DND-41 (cell line): Measurements from ENCODE around the gene TCP1.
"Not testable (repeated sequence)": the region's sequence is repeated elsewhere in the genome, so short reads cannot be mapped to it uniquely, and the experiment has no call there.

Experiments used
- ATAC-seq: fragments of 200-7000 bp; cut with Tn5 transposase; 3 replicates; pipeline ENCODE4 v1.9.1; 2021; ENCODE audit warnings: low read depth; ENCODE audit not compliant: insufficient read depth
- DNase-seq: peaks from one replicate; pipeline ENCODE4 v3.0.0-alpha.2; 2020
- H2AFZ ChIP-seq: 2 replicates; pipeline ENCODE4 v1.6.0; 2012; ENCODE audit warnings: low read depth, low read length
- H3K27ac ChIP-seq: 2 replicates; pipeline ENCODE4 v1.5.1; 2012; ENCODE audit warnings: low read length, inconsistent platforms
- H3K27me3 ChIP-seq: fragments of 200-600 bp; sonication (generic); 2 replicates; pipeline ENCODE4 v1.6.0; 2012; ENCODE audit warnings: low read length, mild to moderate bottlenecking, inconsistent platforms; ENCODE audit not compliant: insufficient read depth, poor library complexity
- H3K36me3 ChIP-seq: 2 replicates; pipeline ENCODE4 v1.5.1; 2012; ENCODE audit warnings: low read length, inconsistent platforms; ENCODE audit not compliant: insufficient read depth
- H3K4me1 ChIP-seq: 2 replicates; pipeline ENCODE4 v1.5.1; 2012; ENCODE audit warnings: mild to moderate bottlenecking, low read length; ENCODE audit not compliant: insufficient read depth
- H3K4me2 ChIP-seq: 2 replicates; pipeline ENCODE4 v1.6.0; 2012; ENCODE audit warnings: mild to moderate bottlenecking, moderate library complexity, low read length, inconsistent platforms; ENCODE audit not compliant: insufficient read depth
- H3K4me3 ChIP-seq, 2 experiments: fragments of 200-600 bp in 1 of 2; shearing (Covaris generic) in 1 of 2; 2 replicates each; pipeline ENCODE4 v1.5.1; 2012 to 2016; ENCODE audit warnings: inconsistent platforms in 2 of 2, low read length in 2 of 2, mild to moderate bottlenecking in 2 of 2, low read depth in 1 of 2, moderate library complexity in 1 of 2
- H3K79me2 ChIP-seq: 2 replicates; pipeline ENCODE4 v1.6.0; 2012; ENCODE audit warnings: low read length, inconsistent platforms; ENCODE audit not compliant: insufficient read depth
- H3K9ac ChIP-seq: 2 replicates; pipeline ENCODE4 v1.6.0; 2012; ENCODE audit warnings: low read depth, mild to moderate bottlenecking, inconsistent platforms, low read length, moderate library complexity
- H3K9me3 ChIP-seq: 2 replicates; pipeline ENCODE4 v1.5.1; 2012; ENCODE audit warnings: low read length, moderate library complexity, mild to moderate bottlenecking, inconsistent platforms; ENCODE audit not compliant: insufficient read depth, severe bottlenecking
- H4K20me1 ChIP-seq: 2 replicates; pipeline ENCODE4 v1.6.0; 2012; ENCODE audit warnings: low read length; ENCODE audit not compliant: insufficient read depth
- EZH2 ChIP-seq: IDR thresholded peaks from 3 replicates; pipeline ENCODE4 v1.6.1; 2012; ENCODE audit warnings: borderline replicate concordance, low read depth, mild to moderate bottlenecking, moderate library complexity, low read length, inconsistent platforms; ENCODE audit not compliant: severe bottlenecking
- TF ChIP-seq, protein P1 (sequence below): IDR thresholded peaks from 2 replicates; pipeline ENCODE4 v1.5.1; 2012; ENCODE audit warnings: borderline replicate concordance, low read length, moderate library complexity, mild to moderate bottlenecking; ENCODE audit not compliant: poor library complexity, severe bottlenecking; ENCODE audit errors: extremely low read depth

The TCP1 gene

GRCh38 chr6:159826968-159827647 lies 37.7 kb upstream of the TCP1 start:
- TF ChIP-seq, protein P1, sequence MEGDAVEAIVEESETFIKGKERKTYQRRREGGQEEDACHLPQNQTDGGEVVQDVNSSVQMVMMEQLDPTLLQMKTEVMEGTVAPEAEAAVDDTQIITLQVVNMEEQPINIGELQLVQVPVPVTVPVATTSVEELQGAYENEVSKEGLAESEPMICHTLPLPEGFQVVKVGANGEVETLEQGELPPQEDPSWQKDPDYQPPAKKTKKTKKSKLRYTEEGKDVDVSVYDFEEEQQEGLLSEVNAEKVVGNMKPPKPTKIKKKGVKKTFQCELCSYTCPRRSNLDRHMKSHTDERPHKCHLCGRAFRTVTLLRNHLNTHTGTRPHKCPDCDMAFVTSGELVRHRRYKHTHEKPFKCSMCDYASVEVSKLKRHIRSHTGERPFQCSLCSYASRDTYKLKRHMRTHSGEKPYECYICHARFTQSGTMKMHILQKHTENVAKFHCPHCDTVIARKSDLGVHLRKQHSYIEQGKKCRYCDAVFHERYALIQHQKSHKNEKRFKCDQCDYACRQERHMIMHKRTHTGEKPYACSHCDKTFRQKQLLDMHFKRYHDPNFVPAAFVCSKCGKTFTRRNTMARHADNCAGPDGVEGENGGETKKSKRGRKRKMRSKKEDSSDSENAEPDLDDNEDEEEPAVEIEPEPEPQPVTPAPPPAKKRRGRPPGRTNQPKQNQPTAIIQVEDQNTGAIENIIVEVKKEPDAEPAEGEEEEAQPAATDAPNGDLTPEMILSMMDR: no peak
- no peak for TF ChIP-seq EZH2
- Histone ChIP-seq H3K4me2 (no peak overlapping the region), H3K9ac (no peak overlapping the region), H3K4me1 (no peaks in the 10 kb centered on the region), H3K79me2 (no peaks in the 10 kb centered on the region), H3K27me3 (no peaks in the 10 kb centered on the region), H2AFZ (no peak overlapping the region), H4K20me1 (no peaks in the 10 kb centered on the region), H3K9me3 (no peaks in the 10 kb centered on the region), H3K27ac (no peak overlapping the region), H3K36me3 (no peaks in the 10 kb centered on the region), H3K4me3 (no peak overlapping the region)
- DNase-seq: no peak
- ATAC-seq: no peak

GRCh38 chr6:159826004-159826403 lies 36.6 kb upstream of the TCP1 start:
- H3K9me3 ChIP-seq: no peaks in the 10 kb centered on the region

DNA sequence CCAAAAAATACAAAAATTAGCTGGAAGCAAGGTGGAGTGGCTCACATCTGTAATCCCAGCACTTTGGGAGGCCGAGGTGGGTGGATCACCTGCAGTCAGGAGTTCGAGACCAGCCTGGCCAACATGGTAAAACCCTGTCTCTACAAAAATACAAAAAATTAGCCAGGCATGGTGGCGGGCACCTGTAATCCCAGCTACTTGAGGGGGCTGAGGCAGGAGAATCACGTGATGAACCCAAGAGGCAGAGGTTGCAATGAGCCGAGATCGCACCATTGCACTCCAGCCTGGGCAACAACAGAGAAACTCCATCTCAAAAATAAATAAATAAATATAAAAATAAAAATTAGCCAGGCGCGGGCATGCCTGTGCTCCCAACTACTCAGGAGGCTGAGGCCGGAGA lies 35.3 kb upstream of the TCP1 start:
- not testable (repeated sequence) for ATAC-seq, H3K27ac ChIP-seq, H3K4me3 ChIP-seq, H3K9ac ChIP-seq, H2AFZ ChIP-seq, DNase-seq, H3K9me3 ChIP-seq, H3K79me2 ChIP-seq, H3K36me3 ChIP-seq, H3K4me2 ChIP-seq, H3K27me3 ChIP-seq, H4K20me1 ChIP-seq
- peaks cover 21% of the 10 kb centered on the region for H3K4me1 ChIP-seq

More at GRCh38 chr6:159826004-159826403, 36.6 kb upstream of the TCP1 start:
- H3K4me3 ChIP-seq: no peak overlapping the region
- H3K27ac ChIP-seq: no peak overlapping the region
- peaks cover 8% of the 10 kb centered on the region for H3K4me1 ChIP-seq
- no peak overlapping the region for H3K4me2 ChIP-seq
- no peaks in the 10 kb centered on the region for H4K20me1 ChIP-seq
- ATAC-seq (no peak), DNase-seq (no peak)
- H3K9ac ChIP-seq: no peak overlapping the region
- no peak overlapping the region for H2AFZ ChIP-seq
- no peaks in the 10 kb centered on the region for H3K27me3 ChIP-seq
- H3K79me2 ChIP-seq: no peaks in the 10 kb centered on the region
- no peak for TF ChIP-seq EZH2
- TF ChIP-seq, protein P1: no peak
- no peaks in the 10 kb centered on the region for H3K36me3 ChIP-seq

DNA sequence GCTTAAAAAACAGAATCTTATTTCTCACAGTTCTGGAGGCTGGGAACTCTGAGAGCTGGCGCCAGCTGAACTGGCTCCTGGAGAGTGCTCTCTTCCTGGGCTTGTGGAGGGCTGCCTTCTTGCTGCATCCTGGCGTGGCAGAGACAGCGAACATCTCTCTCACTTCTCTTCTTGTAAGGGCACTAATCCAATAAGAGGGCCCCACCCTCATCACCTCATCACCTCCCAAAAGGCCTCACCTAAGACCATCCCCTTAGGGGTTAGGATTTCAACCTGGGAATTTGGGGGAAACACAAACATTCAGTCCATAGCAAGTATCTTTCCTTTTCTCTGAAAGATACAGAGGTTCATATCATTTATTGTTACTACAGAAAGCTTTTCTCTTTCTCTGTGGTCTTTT lies 34.6 kb upstream of the TCP1 start:
- H3K4me1 ChIP-seq: peaks cover 28% of the 10 kb centered on the region
- TF ChIP-seq, protein P1: no peak

More for the DNA sequence above, 34.6 kb upstream of the TCP1 start:
- Histone ChIP-seq H3K9me3 (no peaks in the 10 kb centered on the region), H3K79me2 (no peaks in the 10 kb centered on the region), H3K4me2 (no peak overlapping the region), H4K20me1 (no peaks in the 10 kb centered on the region), H2AFZ (no peak overlapping the region), H3K36me3 (no peaks in the 10 kb centered on the region), H3K9ac (no peak overlapping the region), H3K4me3 (no peak overlapping the region), H3K27ac (no peak overlapping the region), H3K27me3 (no peaks in the 10 kb centered on the region)
- no peak for ATAC-seq
- no peak for DNase-seq
